CD4-positive, alpha-beta T cell (primary cell): ENCODE results near the gene RNU7-1. TPM values are rescaled to one million over a fixed set of nuclear protein-coding genes. Genes with fewer than 3 reads are reported as not detected.
"Not testable (repeated sequence)": the region's sequence is repeated elsewhere in the genome, so short reads cannot be mapped to it uniquely, and the experiment has no call there.

ENCODE experiments used
- ATAC-seq: fragments of 200-7000 bp; cut with Tn5 transposase; one replicate; pipeline ENCODE4 v1.10.0; 2022; ENCODE audit warnings: mild to moderate bottlenecking; ENCODE audit not compliant: poor library complexity
- CTCF ChIA-PET: fragments of 350-600 bp; sonication (Branson Sonifier 250); formaldehyde crosslinking; loops from one replicate; lab custom pipeline; 2021; ENCODE audit warnings: antibody characterized with exemption, inconsistent platforms; lab: Charles Lee
- POLR2A ChIA-PET: fragments of 350-600 bp; sonication (Branson Sonifier 250); formaldehyde crosslinking; loops from one replicate; lab custom pipeline; 2021; ENCODE audit warnings: antibody characterized with exemption, inconsistent platforms; lab: Charles Lee
- DNase-seq, 14 experiments: peaks; one replicate each; pipeline ENCODE4 v3.0.0-alpha.2; 2013 to 2020; ENCODE audit warnings: mixed read lengths in 2 of 14
- H3K27ac ChIP-seq, 2 donors: one replicate each; pipeline versions ENCODE4 v1.5.1 to v1.7.0; 2013; ENCODE audit warnings: low read length in 2 of 2, low read depth in 1 of 2, mild to moderate bottlenecking in 1 of 2
- H3K27me3 ChIP-seq, 2 experiments: 1 replicate in 1 of 2; 2 replicates in 1 of 2; pipeline versions ENCODE4 v1.6.1 to v1.7.0; 2013; ENCODE audit warnings: low read length in 2 of 2, control low read depth in 1 of 2, mild to moderate bottlenecking in 1 of 2, moderate library complexity in 1 of 2; ENCODE audit not compliant: insufficient read depth in 2 of 2, control insufficient read depth in 1 of 2
- H3K36me3 ChIP-seq: one replicate; pipeline ENCODE4 v1.6.1; 2013; ENCODE audit warnings: low read length, control low read depth; ENCODE audit not compliant: insufficient read depth
- H3K4me1 ChIP-seq: one replicate; pipeline ENCODE4 v1.6.1; 2013; ENCODE audit warnings: low read length, control low read depth; ENCODE audit not compliant: insufficient read depth
- H3K4me3 ChIP-seq: one replicate; pipeline ENCODE4 v1.5.1; 2013; ENCODE audit warnings: mild to moderate bottlenecking, low read length, moderate library complexity
- H3K9me3 ChIP-seq, 2 experiments: 1 replicate in 1 of 2; 2 replicates in 1 of 2; pipeline versions ENCODE4 v1.6.1 to v1.7.0; 2013; ENCODE audit warnings: low read length in 2 of 2, mild to moderate bottlenecking in 2 of 2, control low read depth in 1 of 2, moderate library complexity in 1 of 2; ENCODE audit not compliant: control insufficient read depth in 1 of 2, insufficient read depth in 1 of 2
- H3K27ac Mint-ChIP-seq: one replicate; pipeline ENCODE4 v1.8.0; 2020; ENCODE audit warnings: mixed read lengths
- H3K27me3 Mint-ChIP-seq: one replicate; pipeline ENCODE4 v1.8.0; 2021; ENCODE audit warnings: mixed read lengths
- H3K36me3 Mint-ChIP-seq: one replicate; pipeline ENCODE4 v1.8.0; 2021; ENCODE audit warnings: low read depth, mixed read lengths
- H3K4me1 Mint-ChIP-seq: one replicate; pipeline ENCODE4 v1.8.0; 2021; ENCODE audit warnings: low read depth, mixed read lengths
- H3K4me3 Mint-ChIP-seq: one replicate; pipeline ENCODE4 v1.8.0; 2020; ENCODE audit warnings: mild to moderate bottlenecking, mixed read lengths
- H3K9me3 Mint-ChIP-seq: one replicate; pipeline ENCODE4 v1.8.0; 2020; ENCODE audit warnings: mixed read lengths
- CTCF ChIP-seq: fragments of 200-600 bp; IDR thresholded peaks from one replicate; pipeline ENCODE4 v1.8.0; 2022; ENCODE audit warnings: antibody characterized with exemption, mild to moderate bottlenecking
- intact Hi-C, 2 experiments: fragments of 100-400 bp; cut with DNase I in 1 of 2; cut with micrococcal nuclease in 1 of 2; formaldehyde crosslinking; loops; one replicate each; pipeline versions ENCODE4 v1.15.1 to v1.9.0; 2023 to 2025; cut with DNase I, micrococcal nuclease
- total RNA-seq, 174 experiments: library from RNA in 2 of 174; stranded (reverse) in 2 of 174; gene quantifications; one replicate each; pipeline ENCODE4 v1.2.3 and lab custom pipeline; 2021 to 2026

RNU7-1 gene
- total RNA-seq, 2 experiments from 2014 or later = not detected

GRCh38 chr12:6903722-6904121, 39.9 kb upstream of the RNU7-1 start:
- Mint-ChIP-seq H3K4me1 (no peaks in the 10 kb centered on the region), H3K36me3 (peaks cover 4% of the 10 kb centered on the region), H3K27me3 (no peaks in the 10 kb centered on the region), H3K27ac (no peak overlapping the region), H3K9me3 (no peaks in the 10 kb centered on the region), H3K4me3 (peak overlapping the region; percentile 22)
- Histone ChIP-seq H3K36me3 (no peaks in the 10 kb centered on the region), H3K4me1 (peaks cover 21% of the 10 kb centered on the region), H3K4me3 (no peak overlapping the region), H3K9me3 (no peaks in the 10 kb centered on the region), H3K27ac (peak overlapping the region in 1 of 2 donors; percentile 70), H3K27me3 (no peaks in the 10 kb centered on the region)
- POLR2A ChIA-PET = interaction anchor here (1.1 to 3.0 kb wide), 4 partner anchors 10 to 40 kb away, joined by 3 to 14 read pairs (median 13); partner anchors contain the start of genes C12orf57, RNU7-1 and SPSB2
- DNase-seq (no peak), ATAC-seq (no peak)
- CTCF ChIA-PET = interaction anchor here (1.9 to 5.6 kb wide), 6 partner anchors 13 to 58 kb away, joined by 6 to 43 read pairs (median 12); partner anchors contain the start of gene SPSB2
- TF ChIP-seq CTCF = no peak
- intact Hi-C loops = loop anchor here (1.0 to 10.0 kb wide), 4 partner anchors 12 to 291 kb away; partner anchors contain the start of gene SPSB2 (in 1 of the 2)

- CTCF ChIA-PET = interaction anchor here (1.1 to 5.6 kb wide), 7 partner anchors 13 to 57 kb away, joined by 3 to 43 read pairs (median 6); partner anchors contain the start of gene SPSB2
- Histone ChIP-seq H3K36me3 (no peaks in the 10 kb centered on the region), H3K4me1 (peaks cover 21% of the 10 kb centered on the region), H3K9me3 (no peaks in the 10 kb centered on the region), H3K27me3 (no peaks in the 10 kb centered on the region), H3K27ac (peak within 1 kb of the TSS; percentile 81 to 94), H3K4me3 (peak within 1 kb of the TSS; percentile 60)
- H3K4me1 Mint-ChIP-seq = no peaks in the 10 kb centered on the region
- POLR2A ChIA-PET = interaction anchor here (0.8 to 3.0 kb wide), 6 partner anchors 9 to 47 kb away, joined by 3 to 15 read pairs (median 13); partner anchors contain the start of genes C12orf57, ENO2, PTPN6 and RNU7-1
- TF ChIP-seq CTCF = no peak
- intact Hi-C loops = loop anchor here (1.0 to 10.0 kb wide), 4 partner anchors 13 to 290 kb away; partner anchors contain the start of gene SPSB2 (in 1 of the 2)
- peak within 1 kb of the TSS; percentile 22 for H3K4me3 Mint-ChIP-seq
- peak; percentile 92 to 99 (median 96) for DNase-seq
- H3K36me3 Mint-ChIP-seq = peaks cover 4% of the 10 kb centered on the region
- peak; percentile 96 for ATAC-seq
- H3K9me3 Mint-ChIP-seq = no peaks in the 10 kb centered on the region
- no peak within 1 kb of the TSS for H3K27ac Mint-ChIP-seq
- no peaks in the 10 kb centered on the region for H3K27me3 Mint-ChIP-seq
These were observed 39.0 kb upstream of the RNU7-1 start, which contains the start of gene LRRC23 for GRCh38 chr12:6904280-6905276. Gene LRRC23, plus strand, starts transcription at chr12:6904822. Its CDS starts 812 bp downstream, at chr12:6905634.

GRCh38 chr12:6905414-6906040, 38.1 kb upstream of the RNU7-1 start:
- intact Hi-C loops = loop anchor here (2.0 to 10.0 kb wide), 2 partner anchors 15 to 289 kb away; no protein-coding TSS in a partner anchor
- Histone ChIP-seq H3K9me3 (no peaks in the 10 kb centered on the region), H3K27ac (peak overlapping the region; percentile 81 to 94), H3K27me3 (no peaks in the 10 kb centered on the region), H3K4me3 (peak overlapping the region; percentile 60), H3K36me3 (no peaks in the 10 kb centered on the region), H3K4me1 (peaks cover 19% of the 10 kb centered on the region)
- Mint-ChIP-seq H3K36me3 (peaks cover 4% of the 10 kb centered on the region), H3K4me3 (no peak overlapping the region), H3K4me1 (no peaks in the 10 kb centered on the region), H3K27ac (no peak overlapping the region), H3K9me3 (no peaks in the 10 kb centered on the region), H3K27me3 (no peaks in the 10 kb centered on the region)
- ChIA-PET POLR2A (interaction anchor here (0.8 to 3.0 kb wide), 6 partner anchors 8 to 46 kb away, joined by 3 to 15 read pairs (median 13); partner anchors contain the start of genes C12orf57, ENO2, PTPN6 and RNU7-1), CTCF (interaction anchor here (1.1 to 5.6 kb wide), 8 partner anchors 14 to 56 kb away, joined by 3 to 43 read pairs (median 6); partner anchors contain the start of gene SPSB2)
- TF ChIP-seq CTCF = no peak
- ATAC-seq (no peak), DNase-seq (no peak)

- not testable (repeated sequence) for H3K4me1 Mint-ChIP-seq, H3K36me3 ChIP-seq, H3K9me3 Mint-ChIP-seq, H3K4me3 ChIP-seq, H3K9me3 ChIP-seq, H3K27me3 ChIP-seq, H3K27ac Mint-ChIP-seq, H3K36me3 Mint-ChIP-seq, H3K4me3 Mint-ChIP-seq, DNase-seq, H3K27me3 Mint-ChIP-seq, H3K27ac ChIP-seq, ATAC-seq
- intact Hi-C loops = loop anchor here in 1 of 2 experiments (10.0 kb wide), 1 partner anchor 287 kb away; no protein-coding TSS in a partner anchor
- POLR2A ChIA-PET = interaction anchor here (0.8 to 3.7 kb wide), 6 partner anchors 17 to 219 kb away, joined by 3 to 19 read pairs (median 11); partner anchors contain the start of genes C12orf57, RNU7-1, SPSB2 and USP5
- H3K4me1 ChIP-seq = peaks cover 22% of the 10 kb centered on the region
- CTCF ChIA-PET = interaction anchor here (0.7 to 5.6 kb wide), 7 partner anchors 16 to 228 kb away, joined by 3 to 43 read pairs (median 4); partner anchors contain the start of genes C1RL, MLF2 and SPSB2
These were observed 35.5 kb upstream of the RNU7-1 start for GRCh38 chr12:6908141-6908540.
